Hippocampal formation (tissue), 2 donors: Measurements from ENCODE around the gene CENATAC.
"Not testable (repeated sequence)": the region's sequence is repeated elsewhere in the genome, so short reads cannot be mapped to it uniquely, and the experiment has no call there.

Experiments
- DNase-seq, 2 donors: peaks; one replicate each; lab custom pipeline; 2025; lab: John Stamatoyannopoulos, UW

CENATAC gene

GRCh38 chr11:118996926-118997626 is 862 bp upstream of the CENATAC start:
- peak in 1 of 2 donors; percentile 17 for DNase-seq

GRCh38 chr11:118998388-118998717 is 415 bp downstream of the CENATAC start:
- DNase-seq: no peak

GRCh38 chr11:118998822-118999221 is 884 bp downstream of the CENATAC start:
- no peak for DNase-seq

- no peak for DNase-seq
Measured at GRCh38 chr11:119000906-119001305, 3.0 kb downstream of the CENATAC start.

- no peak for DNase-seq
Measured at GRCh38 chr11:119006656-119007055, 8.7 kb downstream of the CENATAC start.

- no peak for DNase-seq
Measured at GRCh38 chr11:119011476-119012053, 13.6 kb downstream of the CENATAC start.

- DNase-seq: no peak
Measured at GRCh38 chr11:119012629-119013170, 14.8 kb downstream of the CENATAC start.

- DNase-seq: no peak
Measured at GRCh38 chr11:119014209-119014924, 16.4 kb downstream of the CENATAC start.

GRCh38 chr11:119015054-119015611 is 17.2 kb downstream of the CENATAC start:
- DNase-seq: no peak

GRCh38 chr11:119016216-119017009 is 18.5 kb downstream of the CENATAC start:
- no peak for DNase-seq

GRCh38 chr11:119017377-119017776 is 19.4 kb downstream of the CENATAC start:
- not testable (repeated sequence) for DNase-seq

GRCh38 chr11:119018074-119018938 is 20.4 kb downstream of the CENATAC start, which contains the start of the genes RPS25 and TRAPPC4:
Gene RPS25, minus strand, starts transcription at chr11:119018343. Its CDS starts 59 bp downstream, at chr11:119018284.
Gene TRAPPC4, plus strand, starts transcription at chr11:119018766. Its CDS starts 30 bp downstream, at chr11:119018796.
- peak; percentile 97 to 98 for DNase-seq

- DNase-seq: no peak
Measured at GRCh38 chr11:119019996-119020395, 22.1 kb downstream of the CENATAC start.

GRCh38 chr11:119021631-119022030 is 23.7 kb downstream of the CENATAC start:
- DNase-seq: no peak

- DNase-seq: no peak
Measured at GRCh38 chr11:119023741-119024140, 25.8 kb downstream of the CENATAC start.

GRCh38 chr11:119024430-119025098 is 26.6 kb downstream of the CENATAC start:
- no peak for DNase-seq

GRCh38 chr11:119025099-119025473 is 27.1 kb downstream of the CENATAC start:
- no peak for DNase-seq

GRCh38 chr11:119025541-119025940 is 27.6 kb downstream of the CENATAC start:
- DNase-seq: no peak

GRCh38 chr11:119025978-119026766 is 28.2 kb downstream of the CENATAC start:
- DNase-seq: no peak
